GM12878 (cell line): ENCODE results near the gene MROH8. TPM values are rescaled to one million over a fixed set of nuclear protein-coding genes. Genes with fewer than 3 reads are reported as not detected.

Experiments
- ATAC-seq: fragments of 200-7000 bp; cut with Tn5 transposase; 3 replicates; pipeline ENCODE4 v1.9.1; 2020; ENCODE audit warnings: mild to moderate bottlenecking, moderate library complexity
- BruUV-seq: library from RNA; stranded (reverse); fragments of 400-500 nt; replicated peaks from 2 replicates; lab custom pipeline; 2021; lab: Mats Ljungman, UMichigan
- CTCF ChIA-PET: fragments of 300-600 bp; sonication (Branson Sonifier 250); formaldehyde crosslinking; extraction: SDS; loops from one replicate; lab custom pipeline; 2021; ENCODE audit warnings: inconsistent platforms; lab: Yijun Ruan, JAX
- POLR2A ChIA-PET: fragments of 350-600 bp; formaldehyde crosslinking; extraction: SDS; loops from one replicate; lab custom pipeline; 2021; ENCODE audit warnings: inconsistent platforms; lab: Charles Lee
- RAD21 ChIA-PET: fragments of 300-600 bp; sonication (Branson Sonifier 250); formaldehyde crosslinking; loops from one replicate; lab custom pipeline; 2023; ENCODE audit warnings: antibody characterized with exemption; ENCODE audit not compliant: unreplicated experiment; lab: Charles Lee
- SMC1A ChIA-PET: fragments of 300-600 bp; sonication (Branson Sonifier 250); formaldehyde crosslinking; loops from one replicate; lab custom pipeline; 2023; ENCODE audit not compliant: unreplicated experiment, uncharacterized antibody; lab: Charles Lee
- DNase-seq: peaks from one replicate; pipeline ENCODE4 v3.0.0-alpha.2; 2011; ENCODE audit warnings: low read depth, low spot score
- FAIRE-seq: peaks from 3 replicates; lab custom pipeline; 2011; peaks lifted over from hg19 to GRCh38; lab: Jason Lieb, UNC
- H2AFZ ChIP-seq: 2 replicates; pipeline ENCODE4 v1.6.0; 2011; ENCODE audit warnings: low read depth, low read length, control low read depth; ENCODE audit not compliant: control insufficient read depth
- H3K27ac ChIP-seq: 2 replicates; pipeline ENCODE4 v1.5.1; 2011; ENCODE audit warnings: control low read depth; ENCODE audit not compliant: control insufficient read depth, insufficient read depth
- H3K27me3 ChIP-seq, 2 experiments: replicated peaks in 1 of 2; 2 replicates each; pipeline versions ENCODE4 v1.6.0 to v1.6.1; 2011; ENCODE audit warnings: low read length in 1 of 2; ENCODE audit not compliant: control insufficient read depth in 2 of 2, insufficient read depth in 2 of 2
- H3K36me3 ChIP-seq, 2 experiments: 2 replicates each; pipeline ENCODE4 v1.5.1; 2011; ENCODE audit warnings: low read length in 1 of 2; ENCODE audit not compliant: control insufficient read depth in 2 of 2, insufficient read depth in 2 of 2
- H3K4me1 ChIP-seq: 2 replicates; pipeline ENCODE4 v1.6.1; 2011; ENCODE audit warnings: mild to moderate bottlenecking, low read length, moderate library complexity, mixed read lengths; ENCODE audit not compliant: control insufficient read depth, insufficient read depth
- H3K4me2 ChIP-seq: 2 replicates; pipeline ENCODE4 v1.6.0; 2011; ENCODE audit warnings: control low read depth; ENCODE audit not compliant: control insufficient read depth, insufficient read depth
- H3K4me3 ChIP-seq: fragments of 200-600 bp; sonication (generic); 2 replicates; pipeline ENCODE4 v1.5.1; 2016
- H3K79me2 ChIP-seq: 2 replicates; pipeline ENCODE4 v1.6.0; 2011; ENCODE audit warnings: low read length; ENCODE audit not compliant: control insufficient read depth, insufficient read depth
- H3K9ac ChIP-seq: 2 replicates; pipeline ENCODE4 v1.8.0; 2011; ENCODE audit warnings: low read length, control low read depth, mixed read lengths; ENCODE audit not compliant: control insufficient read depth, insufficient read depth
- H3K9me3 ChIP-seq: replicated peaks from 3 replicates; pipeline ENCODE4 v1.5.1; 2011; ENCODE audit warnings: mild to moderate bottlenecking, low read length; ENCODE audit not compliant: control insufficient read depth, insufficient read depth
- H4K20me1 ChIP-seq: 2 replicates; pipeline ENCODE4 v1.6.0; 2011; ENCODE audit not compliant: control insufficient read depth, insufficient read depth
- EP300 ChIP-seq, 2 experiments: fragments of 150-350 bp in 1 of 2; IDR thresholded peaks; 2 replicates each; pipeline ENCODE4 v1.6.1; 2011 to 2012; ENCODE audit warnings: low read depth in 2 of 2, low read length in 2 of 2, borderline replicate concordance in 1 of 2, improper control_type of control experiment in 1 of 2, inconsistent platforms in 1 of 2; ENCODE audit not compliant: control insufficient read depth in 1 of 2
- EZH2 ChIP-seq: IDR thresholded peaks from 2 replicates; pipeline ENCODE4 v1.6.1; 2012; ENCODE audit warnings: low read depth, mild to moderate bottlenecking, control low read depth, inconsistent platforms, low read length, borderline replicate concordance; ENCODE audit not compliant: control insufficient read depth
- FOXM1 ChIP-seq: IDR thresholded peaks from 2 replicates; pipeline ENCODE4 v1.6.1; 2012; ENCODE audit warnings: low read depth, mild to moderate bottlenecking, inconsistent platforms, low read length, moderate library complexity
- HDAC2 ChIP-seq: fragments of 200-600 bp; sonication (generic); IDR thresholded peaks from 2 replicates; pipeline ENCODE4 v1.6.1; 2017
- HDGF ChIP-seq: fragments of 450-650 bp; IDR thresholded peaks from 2 replicates; pipeline ENCODE4 v1.6.1; 2016; ENCODE audit warnings: antibody characterized with exemption
- IKZF2 ChIP-seq, 2 experiments: fragments of 450-650 bp; IDR thresholded peaks; 2 replicates each; pipeline ENCODE4 v1.6.1; 2017; ENCODE audit warnings: mild to moderate bottlenecking in 2 of 2, moderate library complexity in 2 of 2
- MTA3 ChIP-seq: IDR thresholded peaks from 2 replicates; pipeline ENCODE4 v1.6.1; 2012; ENCODE audit warnings: low read length, inconsistent platforms, borderline replicate concordance
- RUNX3 ChIP-seq: IDR thresholded peaks from 2 replicates; pipeline ENCODE4 v1.6.1; 2012; ENCODE audit warnings: low read length, inconsistent platforms
- SMARCA5 ChIP-seq: fragments of 450-650 bp; IDR thresholded peaks from 2 replicates; pipeline ENCODE4 v1.6.1; 2017; ENCODE audit warnings: mild to moderate bottlenecking
- SP1 ChIP-seq: IDR thresholded peaks from one replicate; pipeline ENCODE4 v1.6.1; 2011; ENCODE audit warnings: low read depth, low read length
- YBX1 ChIP-seq: fragments of 450-650 bp; IDR thresholded peaks from 2 replicates; pipeline ENCODE4 v1.6.1; 2016; ENCODE audit warnings: antibody characterized with exemption
- YY1 ChIP-seq: IDR thresholded peaks from 2 replicates; pipeline ENCODE4 v1.6.1; 2011; ENCODE audit warnings: low read depth, mild to moderate bottlenecking, low read length
- ZNF622 ChIP-seq: fragments of 450-650 bp; IDR thresholded peaks from 2 replicates; pipeline ENCODE4 v1.6.1; 2017; ENCODE audit warnings: mild to moderate bottlenecking, inconsistent platforms
- ZSCAN29 ChIP-seq: fragments of 450-650 bp; IDR thresholded peaks from 2 replicates; pipeline ENCODE4 v1.6.1; 2017; ENCODE audit warnings: mild to moderate bottlenecking, moderate library complexity
- WGBS: methylation state at CpG from one replicate; pipeline ENCODE4 v1.1.6; 2016; ENCODE audit warnings: low lambda C conversion rate; ENCODE audit not compliant: insufficient replicate concordance, insufficient coverage; ENCODE audit errors: missing lambda C conversion rate; 5-methylcytosine and 5-hydroxymethylcytosine counted together
- in situ Hi-C: fragments of 300-500 bp; cut with MboI; formaldehyde crosslinking; loops from 9 replicates; pipeline ENCODE4 v1.14.3; 2018; ENCODE audit warnings: mixed read lengths
- intact Hi-C: fragments of 100-400 bp; cut with micrococcal nuclease; formaldehyde crosslinking; loops from one replicate; pipeline ENCODE4 v1.14.2; 2022; ENCODE audit not compliant: unreplicated experiment
- polyA plus RNA-seq, 11 experiments: library from polyadenylated mRNA; depleted of rRNA in 4 of 11; unstranded in 6 of 11; stranded (reverse) in 5 of 11; fragments of >200 nt; fragmentation: Nextera tagmentation in 4 of 11; fragmentation: Illumina TruSeq in 1 of 11; extraction: Ambion mirVana in 4 of 11; extraction: Trizol in 1 of 11; gene quantifications; 1 replicate in 1 of 11; 2 replicates in 10 of 11; pipeline versions ENCODE4 v1.2.1 to v1.2.3, GENCODE V29; 2011 to 2016; ENCODE audit warnings: inconsistent platforms in 2 of 11, missing spikeins in 2 of 11, low read depth in 1 of 11
- total RNA-seq, 4 experiments: library from RNA; depleted of rRNA in 3 of 4; stranded (reverse); fragments of >200 nt in 3 of 4; fragmentation: Illumina TruSeq in 1 of 4; extraction: Trizol in 1 of 4; gene quantifications; 2 replicates each; pipeline versions ENCODE4 v1.2.1 to v1.2.3, GENCODE V29; 2013 to 2021
- TF ChIP-seq, protein P1 (sequence below): IDR thresholded peaks from 2 replicates; pipeline ENCODE4 v1.6.1; 2012; ENCODE audit warnings: low read depth, low read length, improper control_type of control experiment
- TF ChIP-seq, protein P2 (sequence below): IDR thresholded peaks from 2 replicates; pipeline ENCODE4 v1.6.1; 2011; ENCODE audit warnings: low read depth, mild to moderate bottlenecking, low read length, moderate library complexity, borderline replicate concordance; ENCODE audit errors: extremely low read depth

The MROH8 gene
- total and polyA plus RNA-seq, 10 of the 15 experiments (the other 5 are each of a cell fraction or from before 2014, with no cell fraction given), result 0.16 to 2.8 (median 1.8) TPM

- Histone ChIP-seq H3K27ac (no peak overlapping the region), H3K9me3 (no peaks in the 10 kb centered on the region), H3K36me3 (peaks cover 34 to 55% of the 10 kb centered on the region in 2 experiments), H4K20me1 (peaks cover 3% of the 10 kb centered on the region; the same call in 1 of the 2 replicates), H3K9ac (no peak overlapping the region), H3K4me2 (no peak overlapping the region), H3K4me3 (no peak overlapping the region), H3K4me1 (no peaks in the 10 kb centered on the region), H3K27me3 (no peaks in the 10 kb centered on the region), H3K79me2 (peaks cover 9% of the 10 kb centered on the region), H2AFZ (no peak overlapping the region)
- ChIA-PET SMC1A (interaction anchor here (1.0 to 1.6 kb wide), 3 partner anchors 11 to 332 kb away, joined by 3 to 6 read pairs (median 4); no protein-coding TSS in a partner anchor), CTCF (interaction anchor here (0.9 to 13.5 kb wide), 6 partner anchors 11 to 340 kb away, joined by 3 to 200 read pairs (median 6); partner anchors contain the start of gene BLCAP), RAD21 (interaction anchor here (0.8 to 1.1 kb wide), 2 partner anchors 193 to 332 kb away, joined by 3 to 5 read pairs; no protein-coding TSS in a partner anchor), POLR2A (interaction anchor here (0.5 kb wide), 1 partner anchor 837 kb away, joined by 4 read pairs; no protein-coding TSS in a partner anchor)
- no peak for DNase-seq
- in situ Hi-C loops (no loop called here), intact Hi-C loops (no loop called here)
- WGBS, result 86% methylated on average over 12 of the region's 13 CpGs
- TF ChIP-seq ZNF622 (no peak), EZH2 (no peak), SMARCA5 (no peak)
- TSS peak; percentile 33 for BruUV-seq
- no peak for FAIRE-seq
- no peak for ATAC-seq
Observed at GRCh38 chr20:37200926-37201826, 21.8 kb upstream of the MROH8 start.

- Histone ChIP-seq H3K4me3 (no peak overlapping the region), H4K20me1 (peaks cover 3% of the 10 kb centered on the region; the same call in 1 of the 2 replicates), H3K9ac (no peak overlapping the region), H3K4me1 (no peaks in the 10 kb centered on the region), H3K4me2 (no peak overlapping the region), H3K27me3 (no peaks in the 10 kb centered on the region), H2AFZ (no peak overlapping the region), H3K27ac (no peak overlapping the region), H3K36me3 (peaks cover 34 to 53% of the 10 kb centered on the region in 2 experiments), H3K9me3 (no peaks in the 10 kb centered on the region), H3K79me2 (peaks cover 14% of the 10 kb centered on the region)
- ChIA-PET RAD21 (no interaction called here), POLR2A (no interaction called here), CTCF (interaction anchor here (0.9 to 13.5 kb wide), 5 partner anchors 10 to 341 kb away, joined by 3 to 200 read pairs (median 5); partner anchors contain the start of gene BLCAP), SMC1A (interaction anchor here (1.6 kb wide), 1 partner anchor 333 kb away, joined by 6 read pairs; no protein-coding TSS in a partner anchor)
- intact Hi-C loops (no loop called here), in situ Hi-C loops (no loop called here)
- 94% methylated on average over 4 of the region's 4 CpGs for WGBS
- DNase-seq (no peak), FAIRE-seq (no peak), ATAC-seq (no peak)
- no TSS peak for BruUV-seq
- TF ChIP-seq, protein P1, sequence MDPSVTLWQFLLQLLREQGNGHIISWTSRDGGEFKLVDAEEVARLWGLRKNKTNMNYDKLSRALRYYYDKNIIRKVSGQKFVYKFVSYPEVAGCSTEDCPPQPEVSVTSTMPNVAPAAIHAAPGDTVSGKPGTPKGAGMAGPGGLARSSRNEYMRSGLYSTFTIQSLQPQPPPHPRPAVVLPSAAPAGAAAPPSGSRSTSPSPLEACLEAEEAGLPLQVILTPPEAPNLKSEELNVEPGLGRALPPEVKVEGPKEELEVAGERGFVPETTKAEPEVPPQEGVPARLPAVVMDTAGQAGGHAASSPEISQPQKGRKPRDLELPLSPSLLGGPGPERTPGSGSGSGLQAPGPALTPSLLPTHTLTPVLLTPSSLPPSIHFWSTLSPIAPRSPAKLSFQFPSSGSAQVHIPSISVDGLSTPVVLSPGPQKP, result no peak
- TF ChIP-seq YY1, result no peak
- no peak for TF ChIP-seq RUNX3
- no peak for TF ChIP-seq HDAC2
- no peak for TF ChIP-seq MTA3
- TF ChIP-seq EP300 (IDR thresholded peaks at IDR 0.05; ENCODE audit: borderline replicate concordance in 1 of 2, control insufficient read depth in 1 of 2, low read depth in 2 of 2, low read length in 2 of 2), result no peak
- TF ChIP-seq HDGF, result no peak
- no peak for TF ChIP-seq SP1
- no peak for TF ChIP-seq ZSCAN29
- TF ChIP-seq FOXM1, result no peak
- no peak for TF ChIP-seq YBX1
- TF ChIP-seq IKZF2 (IDR thresholded peaks at IDR 0.05), result no peak
- TF ChIP-seq, protein P2, sequence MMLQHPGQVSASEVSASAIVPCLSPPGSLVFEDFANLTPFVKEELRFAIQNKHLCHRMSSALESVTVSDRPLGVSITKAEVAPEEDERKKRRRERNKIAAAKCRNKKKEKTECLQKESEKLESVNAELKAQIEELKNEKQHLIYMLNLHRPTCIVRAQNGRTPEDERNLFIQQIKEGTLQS, result no peak
Observed at GRCh38 chr20:37200376-37200775, 21.0 kb upstream of the MROH8 start.
